CD4-positive, alpha-beta T cell treated with Interleukin-21 for 1 hour (primary cell): ENCODE results near the gene AKR1E2.

Experiments used
- DNase-seq: peaks from one replicate; pipeline ENCODE4 v3.0.0-alpha.2; 2020

Gene AKR1E2

DNA sequence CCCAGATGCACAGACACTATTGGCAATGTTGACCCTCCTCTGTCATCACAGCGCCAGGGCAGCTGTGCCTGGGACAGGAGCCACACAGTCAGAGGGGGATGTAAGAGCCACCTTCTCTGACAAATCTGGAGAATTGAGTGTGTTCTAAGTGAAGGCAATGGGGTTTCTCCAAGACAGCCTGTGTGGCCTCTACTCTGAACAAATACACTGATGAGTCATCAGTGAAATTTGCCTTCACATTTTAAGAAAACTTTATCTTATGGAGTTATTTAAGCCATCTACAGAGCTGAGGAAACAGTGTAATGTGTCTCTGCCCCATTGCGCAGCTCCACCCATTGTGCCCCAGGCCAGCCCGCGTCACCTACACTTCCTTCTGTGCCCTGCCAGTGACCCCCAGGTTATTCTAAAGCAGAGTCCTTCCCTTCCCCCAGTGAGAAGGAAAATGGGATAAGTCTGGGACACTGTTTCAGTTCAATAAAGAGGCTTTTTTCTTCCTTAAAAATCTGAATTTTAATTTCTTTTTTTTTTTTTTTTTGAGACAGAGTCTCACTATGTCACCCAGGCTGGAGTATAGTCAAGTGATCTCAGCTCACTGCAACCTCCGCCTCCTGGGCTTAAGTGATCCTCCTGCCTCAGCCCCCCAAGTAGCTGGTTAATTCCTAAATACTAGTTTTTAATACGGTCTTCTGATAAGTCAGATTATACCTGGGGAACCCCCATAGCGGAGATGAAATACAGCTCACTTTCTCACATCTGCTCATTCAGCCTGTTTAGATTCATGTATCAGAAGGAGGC lies 21.8 kb downstream of the AKR1E2 start:
- DNase-seq: no peak

DNA sequence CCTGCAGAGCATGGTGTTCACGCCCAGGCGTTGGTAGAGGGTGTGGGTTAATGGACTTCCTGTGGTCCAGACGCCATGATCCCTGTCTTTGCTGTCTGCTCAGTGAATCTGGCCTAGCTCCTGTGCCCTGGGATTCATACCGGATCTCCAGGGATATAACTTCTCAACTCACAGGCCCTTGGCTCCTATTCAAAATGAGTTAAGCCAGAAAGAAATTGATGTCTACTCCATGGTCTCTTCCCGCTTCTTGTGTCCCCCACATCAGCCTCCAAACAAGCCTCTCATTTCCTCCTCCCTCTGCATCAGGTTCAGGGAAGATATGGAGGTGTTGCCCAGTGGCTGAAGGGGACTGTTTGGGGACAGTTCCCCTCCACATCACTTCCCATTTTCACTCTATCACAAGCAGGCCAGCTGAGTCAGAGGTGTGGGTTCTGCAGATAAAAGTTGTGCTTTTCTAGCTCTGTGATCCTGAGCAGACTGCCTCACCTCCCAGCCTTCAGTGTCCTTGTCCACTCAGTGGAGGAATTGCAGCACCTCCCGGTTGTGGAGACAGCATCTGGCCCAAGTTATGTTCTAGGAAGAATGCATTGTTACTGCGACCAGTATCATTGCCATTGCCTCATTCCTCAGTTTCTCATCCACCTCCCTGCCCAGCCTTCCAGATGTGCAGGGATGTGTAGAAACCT lies 22.5 kb downstream of the AKR1E2 start:
- no peak for DNase-seq

DNA sequence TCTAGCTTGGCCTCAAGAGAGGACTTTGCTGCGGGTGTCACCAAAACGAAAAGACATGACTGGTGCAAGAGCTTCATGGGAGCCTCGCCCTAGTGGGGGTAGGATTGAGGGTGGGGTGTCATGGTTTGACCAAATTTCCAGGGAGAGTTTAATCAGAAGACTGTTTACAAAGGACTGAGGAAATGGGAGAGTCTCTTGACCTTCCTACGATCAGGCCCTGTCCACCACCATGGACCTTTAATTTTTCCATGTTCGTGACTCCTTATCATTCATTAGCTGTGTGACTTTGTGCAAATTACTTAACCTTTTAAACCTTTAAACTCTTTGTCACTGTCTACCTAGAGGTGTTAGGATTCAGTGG lies 23.0 kb downstream of the AKR1E2 start:
- DNase-seq: no peak

DNA sequence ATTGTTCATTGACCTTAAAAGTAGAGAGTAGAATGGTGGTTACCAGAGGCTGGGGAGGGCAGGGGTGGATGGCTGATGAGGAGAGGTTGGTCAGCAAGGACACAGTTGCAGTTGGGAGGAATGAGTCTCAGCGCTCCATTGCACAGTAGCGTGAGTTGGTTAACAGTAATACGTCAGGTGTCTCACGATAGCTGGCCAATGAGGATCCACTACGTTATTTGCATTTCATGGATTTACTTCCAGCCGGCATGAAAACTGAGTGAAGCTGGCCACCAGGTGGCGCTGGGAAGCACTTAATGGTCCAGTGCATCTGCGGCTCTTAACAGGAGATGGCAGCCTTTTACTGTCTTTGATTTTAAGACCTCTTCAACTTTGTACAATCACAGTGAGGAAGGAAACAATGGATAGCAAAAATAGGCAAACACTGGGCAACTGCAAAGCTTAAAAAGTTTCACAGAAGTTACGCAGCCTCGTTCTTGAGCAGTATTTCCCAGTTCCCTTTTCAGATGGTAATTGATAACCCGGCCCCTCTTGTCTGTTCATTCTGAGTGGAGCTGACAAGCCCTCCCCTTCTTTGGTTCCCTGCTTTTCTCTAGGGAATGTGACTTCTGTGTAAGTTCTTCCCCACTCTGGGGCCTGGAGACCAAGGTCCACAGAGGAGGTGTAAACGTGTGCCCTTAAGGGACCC lies 23.7 kb downstream of the AKR1E2 start:
- peak; percentile 85 for DNase-seq

DNA sequence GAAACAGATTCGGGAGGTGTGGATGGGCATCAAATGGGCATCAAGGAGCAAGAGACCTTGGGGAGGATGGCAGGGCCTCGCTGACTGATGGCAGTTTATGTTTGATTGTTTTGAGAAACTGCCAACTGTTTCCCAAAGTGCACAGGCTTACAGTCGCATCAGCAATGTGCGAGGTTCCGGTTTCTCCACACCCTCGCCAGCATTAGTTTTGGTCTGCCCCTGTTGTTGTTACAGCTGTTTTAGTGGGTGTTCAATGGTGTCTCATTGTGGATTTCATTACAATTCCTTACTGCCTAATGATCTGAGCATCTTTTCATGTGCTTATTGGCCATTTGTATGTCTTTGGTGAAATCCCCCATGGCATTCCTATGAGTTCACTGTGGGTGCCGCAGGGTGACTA lies 24.4 kb downstream of the AKR1E2 start:
- DNase-seq: no peak

DNA sequence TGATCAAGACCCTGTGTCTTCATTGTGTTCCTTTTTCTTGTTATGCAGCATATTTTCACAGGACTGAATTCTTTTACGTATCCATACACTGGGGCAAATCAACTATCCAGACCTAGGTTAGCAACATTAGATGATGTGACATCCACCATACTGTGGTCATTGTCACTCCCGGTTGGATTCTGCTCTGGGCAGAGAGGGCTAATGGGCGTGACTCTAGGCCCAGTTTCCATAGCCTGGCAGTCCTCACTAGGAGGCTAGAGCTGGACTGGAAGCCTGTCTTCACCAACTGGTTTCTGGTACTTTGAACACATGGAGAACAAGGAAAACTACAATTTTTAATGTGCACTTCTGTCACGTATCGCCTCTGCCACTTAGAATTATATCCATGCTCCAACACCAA lies 25.2 kb downstream of the AKR1E2 start:
- no peak for DNase-seq

DNA sequence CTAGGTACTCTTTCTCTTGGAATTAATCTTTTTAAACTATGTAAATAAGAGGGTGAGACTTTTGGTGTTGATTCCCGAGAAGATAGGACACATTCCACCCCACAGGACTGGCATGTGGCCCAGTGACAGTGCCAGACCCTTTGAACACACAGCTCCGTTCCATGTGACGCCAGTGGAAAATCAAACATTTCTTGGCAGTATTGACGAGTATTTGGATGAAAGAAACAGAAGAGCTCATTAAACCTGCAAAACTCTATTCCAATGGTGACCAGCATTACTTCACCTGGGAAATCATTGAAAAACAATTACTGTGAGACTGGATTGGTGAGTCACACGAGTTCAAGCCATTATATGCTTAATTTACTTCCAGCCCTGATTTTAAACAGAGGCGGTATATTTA lies 25.8 kb downstream of the AKR1E2 start:
- DNase-seq: no peak

DNA sequence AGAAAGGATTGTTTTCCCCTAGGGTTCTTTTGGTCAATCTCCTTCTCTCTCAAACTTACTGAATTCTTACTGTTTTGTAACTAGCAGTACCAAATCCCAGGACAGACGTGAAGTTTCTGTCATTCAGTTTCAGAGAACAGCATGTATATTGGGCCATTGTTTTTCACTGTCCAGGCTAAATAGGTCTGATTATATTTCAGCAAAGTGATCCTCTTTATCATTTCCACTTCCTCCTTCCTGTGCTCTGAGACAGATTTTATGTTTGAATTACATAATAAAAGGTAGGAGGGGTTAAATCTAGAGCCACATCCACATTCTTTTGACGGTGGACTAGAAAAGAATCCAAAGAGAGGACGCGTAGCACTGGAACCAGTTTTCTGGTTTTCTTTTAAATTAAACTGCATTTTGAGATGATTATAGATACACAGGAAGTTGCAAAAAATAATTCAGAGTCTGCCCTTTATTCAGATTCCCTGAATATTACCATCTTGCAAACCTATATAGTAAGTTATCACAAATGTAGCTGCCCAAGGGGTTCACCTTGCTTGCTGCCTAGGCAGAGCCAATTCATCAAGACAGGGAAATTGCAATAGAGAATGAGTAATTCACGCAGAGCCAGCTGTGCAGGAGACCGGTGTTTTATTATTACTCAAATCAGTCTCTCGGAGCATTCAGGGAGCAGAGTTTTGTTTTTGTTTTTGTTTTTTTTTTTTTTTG lies 40.1 kb downstream of the AKR1E2 start:
- no peak for DNase-seq

DNA sequence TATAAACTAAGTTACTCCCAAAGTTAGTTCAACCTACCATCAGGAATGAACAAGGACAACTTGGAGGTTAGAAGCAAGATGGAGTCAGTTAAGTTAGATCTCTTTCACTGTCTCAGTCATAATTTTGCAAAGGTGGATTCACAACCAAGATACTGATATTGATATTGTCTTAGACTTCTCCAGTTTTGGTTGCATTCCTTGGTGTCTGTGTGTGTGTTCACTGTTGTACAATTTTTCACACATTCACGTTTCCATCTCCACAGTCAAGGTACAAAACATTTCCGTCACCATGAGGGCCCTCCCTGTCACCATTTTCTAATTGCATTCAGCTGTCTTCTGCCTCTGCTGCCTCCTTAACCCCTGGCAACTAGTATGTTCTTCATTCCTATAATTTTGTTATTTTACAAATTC lies 41.1 kb downstream of the AKR1E2 start:
- no peak for DNase-seq

DNA sequence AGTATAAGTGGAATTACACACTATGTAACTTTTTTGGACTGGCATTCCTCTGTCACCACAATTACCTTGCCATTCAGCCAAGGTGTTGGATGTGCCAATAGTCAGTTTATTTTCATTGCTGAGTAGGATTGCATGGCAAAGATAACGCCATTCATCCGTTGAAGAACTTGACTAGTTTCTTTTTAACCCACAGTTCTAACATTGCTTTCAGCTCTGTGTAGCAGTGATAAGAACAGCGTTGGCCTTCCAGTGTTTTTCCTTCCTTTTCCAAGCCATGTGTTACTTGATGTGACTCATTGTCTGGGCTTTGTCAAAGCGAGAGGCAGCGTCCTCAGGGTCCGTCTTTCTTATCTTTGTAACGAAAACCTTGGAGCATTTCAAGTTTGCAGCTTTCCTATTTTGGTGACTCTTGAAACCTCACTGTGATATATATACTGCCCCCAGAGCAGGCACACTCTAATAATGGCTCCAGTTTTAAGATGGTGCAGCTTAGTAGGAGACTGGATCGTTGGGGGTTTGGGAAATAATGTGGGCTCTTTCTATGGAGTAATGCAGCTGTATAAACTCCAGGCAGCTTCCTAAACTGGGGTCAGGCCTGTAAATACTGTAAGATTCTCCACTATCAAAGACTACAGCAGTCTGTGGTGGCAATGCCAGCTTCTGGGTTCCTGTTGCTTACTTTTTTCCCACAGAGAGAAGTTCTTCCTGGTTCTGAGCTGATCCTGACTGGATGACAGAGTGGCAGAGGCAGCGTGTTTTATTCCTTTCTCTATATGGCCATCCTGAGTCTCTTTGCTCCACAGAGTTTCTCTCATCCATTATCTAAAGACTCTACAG lies 41.7 kb downstream of the AKR1E2 start:
- DNase-seq: no peak

DNA sequence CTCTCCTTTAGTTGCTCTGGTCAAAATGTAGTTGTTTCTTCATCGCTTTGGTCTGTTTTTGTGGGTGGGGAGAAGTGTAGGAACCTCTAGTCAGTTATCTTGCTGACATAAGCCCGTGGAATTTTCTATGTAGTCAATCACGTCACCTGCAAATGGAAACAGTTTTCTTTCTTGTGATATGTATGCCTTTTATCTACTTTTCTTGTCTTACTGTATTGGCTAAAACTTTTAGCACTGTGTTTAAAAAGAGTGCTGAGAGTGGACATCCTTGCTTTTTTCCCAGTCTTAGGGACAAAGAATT lies 42.3 kb downstream of the AKR1E2 start:
- DNase-seq: no peak

DNA sequence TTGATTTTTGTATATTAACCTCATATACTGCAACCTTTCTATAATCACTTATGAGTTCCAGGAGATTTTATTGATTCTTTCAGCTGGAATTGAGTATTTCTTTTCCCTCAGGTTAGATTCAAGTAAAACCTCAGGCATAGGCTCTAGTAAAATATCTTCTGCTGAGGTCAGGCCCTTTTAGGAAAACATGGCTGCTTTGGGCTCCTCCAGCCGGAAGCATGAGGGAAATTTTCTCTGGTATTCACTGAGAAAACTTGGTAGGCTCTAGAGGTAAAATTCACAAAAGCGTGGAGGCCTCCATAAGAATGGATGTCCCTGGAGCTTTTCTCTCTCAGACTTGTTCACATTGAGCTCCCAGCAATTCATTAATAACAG lies 56.7 kb downstream of the AKR1E2 start:
- no peak for DNase-seq

DNA sequence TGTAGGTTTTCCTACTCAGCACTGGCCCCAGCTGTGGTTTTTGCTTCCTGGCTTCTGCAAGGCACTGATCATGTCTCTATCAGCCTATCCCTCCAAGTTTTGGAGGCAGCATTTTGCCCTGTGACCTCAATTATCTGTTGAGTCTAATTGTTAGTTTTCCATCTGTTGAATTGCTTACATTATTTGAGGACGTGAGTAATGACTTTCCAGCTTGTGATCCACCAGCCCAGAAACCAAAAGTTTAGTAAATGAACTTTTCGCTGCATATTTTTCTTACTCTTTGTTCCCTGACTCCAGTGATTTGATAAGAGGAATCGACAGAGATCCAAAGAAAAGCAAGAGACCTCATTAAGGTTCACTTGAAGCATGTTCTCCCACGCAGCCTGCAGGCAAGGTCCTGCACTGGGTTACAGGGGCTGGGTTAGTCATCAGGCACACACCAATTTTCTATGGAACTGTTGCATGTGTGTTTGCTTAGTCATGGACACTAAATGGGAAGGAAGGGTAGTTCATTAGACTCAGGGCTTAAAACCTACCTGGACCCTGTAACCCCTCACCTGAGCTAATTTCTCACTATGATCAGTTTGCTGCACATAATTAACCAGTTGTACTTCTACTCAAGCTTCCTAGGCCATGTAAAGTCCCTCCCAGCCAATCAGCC lies 57.2 kb downstream of the AKR1E2 start:
- no peak for DNase-seq

DNA sequence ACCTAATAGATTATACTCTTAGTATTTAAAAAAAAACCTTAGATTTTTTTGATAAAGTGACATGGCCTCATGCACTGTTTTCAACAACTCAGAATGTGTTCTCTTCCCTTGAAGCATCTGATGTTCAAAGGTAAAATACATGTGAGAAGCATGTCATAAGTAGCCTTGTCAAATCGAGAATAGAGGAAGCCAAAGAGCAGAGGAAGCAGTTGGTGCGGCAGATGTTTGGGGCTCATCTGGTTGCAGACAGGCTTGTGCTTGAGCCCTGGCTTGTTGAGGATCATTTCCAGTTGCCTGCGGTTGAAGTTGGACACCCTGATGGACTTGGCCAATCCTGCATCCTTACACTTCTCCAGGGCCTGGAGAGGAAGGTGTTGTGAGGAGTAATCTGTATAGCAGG lies 59.2 kb downstream of the AKR1E2 start:
- DNase-seq: no peak

DNA sequence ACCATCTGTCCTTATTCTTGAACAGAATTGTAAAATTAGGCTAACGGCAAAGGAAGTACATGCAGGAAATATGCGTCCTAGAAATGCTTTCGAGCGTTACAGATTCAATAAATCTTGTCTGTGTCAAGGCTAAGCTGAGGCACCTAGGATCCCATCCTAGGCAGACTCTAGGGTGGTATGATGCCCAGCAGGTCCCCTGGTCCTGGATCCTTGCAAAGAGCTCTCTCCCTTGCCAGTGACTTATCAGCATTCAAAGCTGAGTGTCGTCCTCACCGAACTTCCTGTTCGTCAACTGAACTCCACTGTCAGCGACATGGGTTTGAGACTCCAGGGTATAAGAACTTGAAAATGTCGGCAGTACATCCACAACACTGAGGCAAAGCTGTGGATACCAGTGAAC lies 61.5 kb downstream of the AKR1E2 start:
- no peak for DNase-seq

DNA sequence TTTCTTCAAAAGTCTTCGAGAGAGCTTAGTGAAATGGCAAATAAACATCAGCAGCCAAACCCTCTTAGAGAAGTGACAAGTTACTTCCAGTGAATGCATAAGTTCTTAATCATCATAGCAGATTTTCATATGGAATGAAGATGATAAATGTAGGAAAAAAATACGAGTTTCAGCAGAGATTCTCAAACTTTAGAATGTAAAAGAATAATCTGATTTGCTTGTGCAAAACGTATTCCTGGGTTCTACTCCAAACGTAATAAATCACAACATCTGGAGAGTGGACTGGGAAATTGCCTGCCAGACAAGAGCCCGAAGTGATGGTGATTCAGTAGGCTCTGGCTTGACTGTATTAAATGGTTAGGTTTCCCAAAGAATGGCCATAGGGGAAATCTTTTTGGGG lies 62.2 kb downstream of the AKR1E2 start:
- no peak for DNase-seq

DNA sequence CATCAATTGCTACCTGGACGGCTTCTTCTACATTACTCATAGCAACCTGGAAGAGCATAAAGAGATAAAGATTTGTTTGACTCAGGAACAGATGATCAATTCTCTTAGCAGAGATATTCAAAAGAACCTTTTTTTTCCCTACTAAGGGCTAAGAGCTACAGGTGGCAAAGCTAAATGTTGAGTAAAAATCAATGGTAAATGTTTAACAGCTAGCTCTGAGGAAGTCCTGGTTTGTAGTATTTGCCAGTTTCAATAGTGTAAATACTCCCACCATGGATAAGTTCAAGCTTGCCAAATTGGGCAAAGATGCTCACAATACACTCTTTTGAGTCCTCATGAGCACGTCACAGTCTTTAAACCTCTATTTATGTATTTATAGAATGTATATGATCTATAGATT lies 64.0 kb downstream of the AKR1E2 start:
- no peak for DNase-seq

DNA sequence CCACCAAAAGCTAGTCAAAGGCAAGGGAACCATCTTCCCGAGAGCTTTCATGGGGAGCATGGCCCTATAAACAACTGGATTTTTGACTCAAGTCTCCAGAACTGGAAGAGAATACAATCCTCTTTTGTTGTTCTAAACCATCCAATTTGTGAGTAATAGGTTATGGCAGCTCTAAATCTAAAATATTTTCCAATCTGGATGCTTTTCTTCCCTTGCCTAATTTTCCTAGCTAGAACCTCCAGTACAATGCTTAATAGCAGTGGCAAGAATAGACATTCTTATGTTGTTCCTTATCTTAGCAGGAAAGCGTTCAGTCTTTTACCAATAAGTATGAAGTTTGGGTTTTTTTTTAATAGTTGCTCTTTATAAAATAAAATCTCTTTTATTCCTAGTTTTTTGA lies 66.7 kb downstream of the AKR1E2 start:
- DNase-seq: no peak

DNA sequence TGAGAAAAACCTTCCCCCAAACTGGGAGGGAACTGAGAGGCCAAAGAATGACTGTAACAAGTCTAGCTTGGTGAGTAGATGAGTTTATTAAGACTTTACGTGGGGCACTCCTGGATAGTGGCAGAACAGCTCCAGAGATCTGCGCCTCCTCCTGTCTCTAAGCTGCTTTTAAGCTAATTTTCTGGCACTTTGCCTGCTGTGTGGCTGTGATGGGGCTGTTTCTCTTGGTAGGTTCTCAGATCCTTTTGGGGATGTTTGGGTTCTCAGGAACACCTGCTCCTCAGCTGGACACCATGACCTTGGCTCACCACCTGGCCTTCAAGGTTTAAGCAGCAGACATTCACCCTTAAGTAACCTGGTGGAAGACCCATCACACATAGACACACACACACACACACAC lies 68.3 kb downstream of the AKR1E2 start:
- DNase-seq: no peak
